ENCODE data around the gene MRGPRG. TPM values are rescaled to one million over a fixed set of nuclear protein-coding genes. Genes with fewer than 3 reads are reported as not detected.

The MRGPRG gene
- total and polyA plus RNA-seq, 8 donors, result not detected

GRCh38 chr11:3181725-3182461 is 36.7 kb downstream of the MRGPRG start:
- DNase-seq (peak in 1 of 4 donors; percentile 47), ATAC-seq (no peak)
- Histone ChIP-seq H3K27ac (no peak overlapping the region), H3K4me1 (no peaks in the 10 kb centered on the region), H3K27me3 (no peaks in the 10 kb centered on the region), H3K4me3 (no peak overlapping the region), H3K9me3 (peaks cover 0 to 4% of the 10 kb centered on the region in 2 donors), H3K36me3 (no peaks in the 10 kb centered on the region)
- TF ChIP-seq CTCF (IDR thresholded peaks at IDR 0.05), result no peak
- intact Hi-C loops (cut with DNase I), result no loop called here

- no peak overlapping the region for H3K27ac ChIP-seq
- DNase-seq, result peak in 2 of 4 donors; percentile 9 to 30
- intact Hi-C loops (cut with DNase I), result no loop called here
Observed at GRCh38 chr11:3180869-3181268, 37.7 kb downstream of the MRGPRG start.

GRCh38 chr11:3178349-3178748 is 40.3 kb downstream of the MRGPRG start:
- intact Hi-C loops (cut with DNase I), result no loop called here
- Histone ChIP-seq H3K27ac (no peak overlapping the region), H3K4me3 (no peak overlapping the region), H3K9me3 (peaks cover 0 to 15% of the 10 kb centered on the region in 2 donors), H3K36me3 (no peaks in the 10 kb centered on the region), H3K4me1 (no peaks in the 10 kb centered on the region), H3K27me3 (no peaks in the 10 kb centered on the region)
- no peak for DNase-seq
- no peak for ATAC-seq
- no peak for TF ChIP-seq CTCF (IDR thresholded peaks at IDR 0.05)

More at GRCh38 chr11:3180869-3181268, 37.7 kb downstream of the MRGPRG start:
- H3K9me3 ChIP-seq, result peaks cover 0 to 14% of the 10 kb centered on the region in 2 donors
- no peaks in the 10 kb centered on the region for H3K36me3 ChIP-seq
- no peak overlapping the region for H3K4me3 ChIP-seq
- H3K27me3 ChIP-seq, result no peaks in the 10 kb centered on the region
- H3K4me1 ChIP-seq, result no peaks in the 10 kb centered on the region
- ATAC-seq, result no peak
- TF ChIP-seq CTCF (IDR thresholded peaks at IDR 0.05), result no peak

GRCh38 chr11:3177931-3178330 is 40.7 kb downstream of the MRGPRG start:
- ATAC-seq (no peak), DNase-seq (no peak)
- Histone ChIP-seq H3K27ac (no peak overlapping the region), H3K9me3 (peaks cover 0 to 15% of the 10 kb centered on the region in 2 donors), H3K4me1 (no peaks in the 10 kb centered on the region), H3K27me3 (no peaks in the 10 kb centered on the region), H3K4me3 (no peak overlapping the region), H3K36me3 (no peaks in the 10 kb centered on the region)
- TF ChIP-seq CTCF (IDR thresholded peaks at IDR 0.05), result no peak
- intact Hi-C loops (cut with DNase I), result no loop called here

- TF ChIP-seq CTCF (IDR thresholded peaks at IDR 0.05), result no peak
- no peak for ATAC-seq
- Histone ChIP-seq H3K4me3 (no peak overlapping the region), H3K36me3 (no peaks in the 10 kb centered on the region), H3K27me3 (no peaks in the 10 kb centered on the region), H3K9me3 (peaks cover 0 to 15% of the 10 kb centered on the region in 2 donors), H3K4me1 (no peaks in the 10 kb centered on the region), H3K27ac (no peak overlapping the region)
- no peak for DNase-seq
- intact Hi-C loops (cut with DNase I), result no loop called here
Observed at GRCh38 chr11:3176487-3176886, 42.1 kb downstream of the MRGPRG start.
